ENCODE results near the gene NAALADL1.
"Not testable (repeated sequence)": the region's sequence is repeated elsewhere in the genome, so short reads cannot be mapped to it uniquely, and the experiment has no call there.

Gene NAALADL1

GRCh38 chr11:65013888-65014725 is 44.2 kb downstream of the NAALADL1 start, which contains the start of gene ARL2:
TSS of gene ARL2 (plus strand) at chr11:65014160. CDS start at chr11:65014208, 48 bp downstream.
- peak; percentile 76 to 79 for DNase-seq (ENCODE audit: low read depth in 2 of 2)

GRCh38 chr11:65013130-65013887 is 45.0 kb downstream of the NAALADL1 start:
- DNase-seq (ENCODE audit: low read depth in 2 of 2), result peak; percentile 72 to 74

- DNase-seq (ENCODE audit: low read depth in 2 of 2), result no peak
These were observed 49.5 kb downstream of the NAALADL1 start for GRCh38 chr11:65008873-65009272.

GRCh38 chr11:65008016-65008415 is 50.3 kb downstream of the NAALADL1 start:
- no peak for DNase-seq (ENCODE audit: low read depth in 2 of 2)

- not testable (repeated sequence) for DNase-seq (ENCODE audit: low read depth in 2 of 2)
These were observed 54.4 kb downstream of the NAALADL1 start for GRCh38 chr11:65003968-65004367.

DNA sequence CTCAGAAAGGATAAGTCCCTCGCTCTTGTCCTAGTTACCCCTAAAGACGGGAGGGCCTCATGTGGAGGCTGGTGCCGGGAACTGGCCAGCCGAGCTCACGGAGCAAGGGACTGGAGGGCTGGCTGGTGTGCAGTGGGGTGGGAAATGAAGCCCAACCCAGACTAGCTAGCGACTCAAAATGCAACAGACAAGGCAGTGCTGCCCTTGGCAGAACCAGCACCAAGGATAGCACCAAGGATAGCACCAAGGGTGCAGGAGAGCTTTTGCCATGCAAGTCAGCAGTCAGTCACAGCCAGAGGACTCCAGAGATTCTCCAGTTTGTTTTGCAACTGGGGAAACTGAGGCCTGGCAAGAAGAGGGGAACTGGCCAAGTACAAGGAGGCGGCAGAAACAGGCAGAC is 55.1 kb downstream of the NAALADL1 start:
- no peak for DNase-seq (ENCODE audit: low read depth in 2 of 2)

GRCh38 chr11:65002706-65003105 is 55.6 kb downstream of the NAALADL1 start:
- no peak for DNase-seq (ENCODE audit: low read depth in 2 of 2)

DNA sequence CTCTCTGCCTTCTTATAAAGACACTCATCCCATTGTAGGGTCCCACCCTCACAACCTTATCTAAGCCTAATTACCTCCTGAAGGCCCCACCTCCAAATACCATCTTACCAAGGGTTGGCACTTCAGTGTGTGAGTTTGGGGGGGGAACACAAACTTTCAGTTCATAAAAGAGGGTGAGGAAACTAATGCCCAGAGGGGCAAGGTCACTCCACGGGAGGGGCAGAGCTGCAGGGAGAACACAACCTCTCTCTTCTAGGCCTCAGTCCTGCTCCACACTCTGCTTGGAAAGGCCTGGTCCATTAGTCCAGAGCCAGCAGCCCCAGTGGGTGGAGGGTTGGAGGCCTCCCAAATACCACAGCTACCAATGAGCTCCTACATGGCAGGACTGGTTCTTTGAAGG is 58.9 kb downstream of the NAALADL1 start:
- DNase-seq (ENCODE audit: low read depth in 2 of 2), result no peak

- DNase-seq (ENCODE audit: low read depth in 2 of 2), result no peak
These were observed 59.5 kb downstream of the NAALADL1 start for GRCh38 chr11:64998690-64999431.

DNA sequence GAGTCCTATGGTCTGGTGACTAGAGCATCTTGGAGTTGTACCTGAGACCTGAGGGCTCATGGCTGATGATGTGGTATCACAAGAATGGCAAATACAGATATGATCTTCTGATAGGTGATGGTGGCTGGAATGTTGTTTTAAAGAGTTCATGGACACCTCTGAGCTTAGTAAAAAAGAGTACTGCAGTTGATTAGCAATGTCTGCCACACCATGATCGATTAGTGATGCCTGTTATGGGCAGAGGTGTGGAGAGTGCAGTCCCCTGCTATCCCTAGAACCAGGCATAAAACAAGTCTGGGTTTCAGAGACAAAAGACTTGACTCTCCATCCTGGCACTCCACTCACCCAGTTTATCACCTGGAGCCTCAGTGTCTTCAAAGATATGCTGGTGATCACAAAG is 60.2 kb downstream of the NAALADL1 start:
- DNase-seq (ENCODE audit: low read depth in 2 of 2), result no peak

DNA sequence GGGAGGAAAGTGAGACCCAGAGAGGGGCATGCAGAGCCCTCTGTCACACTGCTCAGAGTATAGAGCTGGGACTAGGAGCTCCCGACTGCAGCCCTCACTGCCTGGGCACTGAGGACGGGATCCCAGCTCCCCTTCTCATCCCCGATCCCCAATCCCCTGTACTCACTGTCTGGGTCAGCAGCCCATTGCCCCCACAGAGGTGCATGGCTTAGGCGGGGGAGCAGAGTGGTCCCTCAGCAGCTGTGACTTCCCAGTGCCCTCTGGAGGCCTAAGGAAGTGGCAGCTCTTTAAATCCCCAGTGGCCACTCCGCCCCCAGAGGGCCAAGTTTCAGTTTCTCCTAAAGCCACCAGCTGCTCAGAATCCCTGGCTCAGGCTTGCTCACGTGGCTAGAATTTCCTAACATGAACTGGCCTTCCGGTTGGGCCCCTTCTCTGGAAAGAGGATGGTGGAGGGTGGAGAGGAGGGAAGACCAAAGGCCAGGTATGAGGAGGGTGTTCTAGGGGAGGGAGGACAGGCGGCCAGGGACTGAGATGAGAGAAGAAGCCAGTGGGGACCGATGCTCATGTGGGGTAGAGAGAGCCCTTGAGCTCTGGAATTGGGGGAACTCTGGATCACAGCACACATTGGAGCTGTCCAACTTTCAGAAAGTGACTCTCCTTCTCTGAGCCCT is 61.5 kb downstream of the NAALADL1 start, which contains the start of gene BATF2:
Gene BATF2 (minus strand): TSS at position 262 of the 671 bp plus-strand sequence. CDS start 57 bp downstream, at position 205.
- no peak for DNase-seq (ENCODE audit: low read depth in 2 of 2)

DNA sequence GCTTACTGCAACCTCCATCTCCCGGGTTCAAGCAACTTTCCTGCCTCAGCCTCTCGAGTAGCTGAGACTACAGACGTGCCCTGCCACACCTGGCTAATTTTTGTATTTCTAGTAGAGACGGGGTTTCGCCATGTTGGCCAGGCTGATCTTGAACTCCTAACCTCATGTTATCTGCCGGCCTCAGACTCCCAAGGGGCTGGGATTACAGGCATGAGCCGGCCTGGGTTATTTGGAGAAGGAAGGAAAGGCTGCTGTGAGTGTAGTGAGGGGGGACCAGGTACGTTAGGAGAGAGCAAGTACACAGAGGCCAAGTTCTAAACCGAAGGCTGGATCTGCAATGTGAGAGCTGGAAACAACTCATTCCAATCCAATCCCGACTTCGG is 62.0 kb downstream of the NAALADL1 start:
- no peak for DNase-seq (ENCODE audit: low read depth in 2 of 2)
